OCI-LY1 (cell line): ENCODE measurements around the gene MID1.

Experiments
- EZH2 ChIP-seq: fragments of 200-600 bp; sonication (generic), shearing (Covaris generic); IDR thresholded peaks from 2 replicates; pipeline ENCODE4 v1.8.0; 2017; ENCODE audit warnings: borderline replicate concordance, mixed run types, mild to moderate bottlenecking, antibody characterized with exemption, low read length, moderate library complexity, mixed read lengths
- TF ChIP-seq, protein P1 (sequence below): fragments of 200-600 bp; sonication (generic), shearing (Covaris generic); IDR thresholded peaks from 2 replicates; pipeline ENCODE4 v1.5.1; 2017; ENCODE audit warnings: mild to moderate bottlenecking, antibody characterized with exemption, low read length, moderate library complexity, mixed read lengths

- TF ChIP-seq, protein P1, sequence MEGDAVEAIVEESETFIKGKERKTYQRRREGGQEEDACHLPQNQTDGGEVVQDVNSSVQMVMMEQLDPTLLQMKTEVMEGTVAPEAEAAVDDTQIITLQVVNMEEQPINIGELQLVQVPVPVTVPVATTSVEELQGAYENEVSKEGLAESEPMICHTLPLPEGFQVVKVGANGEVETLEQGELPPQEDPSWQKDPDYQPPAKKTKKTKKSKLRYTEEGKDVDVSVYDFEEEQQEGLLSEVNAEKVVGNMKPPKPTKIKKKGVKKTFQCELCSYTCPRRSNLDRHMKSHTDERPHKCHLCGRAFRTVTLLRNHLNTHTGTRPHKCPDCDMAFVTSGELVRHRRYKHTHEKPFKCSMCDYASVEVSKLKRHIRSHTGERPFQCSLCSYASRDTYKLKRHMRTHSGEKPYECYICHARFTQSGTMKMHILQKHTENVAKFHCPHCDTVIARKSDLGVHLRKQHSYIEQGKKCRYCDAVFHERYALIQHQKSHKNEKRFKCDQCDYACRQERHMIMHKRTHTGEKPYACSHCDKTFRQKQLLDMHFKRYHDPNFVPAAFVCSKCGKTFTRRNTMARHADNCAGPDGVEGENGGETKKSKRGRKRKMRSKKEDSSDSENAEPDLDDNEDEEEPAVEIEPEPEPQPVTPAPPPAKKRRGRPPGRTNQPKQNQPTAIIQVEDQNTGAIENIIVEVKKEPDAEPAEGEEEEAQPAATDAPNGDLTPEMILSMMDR = no peak
- no peak for TF ChIP-seq EZH2
Measured at GRCh38 chrX:10492250-10492649, 128.1 kb downstream of the MID1 start.
